ENCODE data around the gene PRDX6.
A peak's percentile ranks its signal among the peaks of the same experiment; 100 is the strongest.
"Not testable (repeated sequence)": the region's sequence is repeated elsewhere in the genome, so short reads cannot be mapped to it uniquely, and the experiment has no call there.

Gene PRDX6

GRCh38 chr1:173464185-173464584, 12.9 kb upstream of the PRDX6 start:
- not testable (repeated sequence) for DNase-seq (ENCODE audit: low spot score); FAIRE-seq

GRCh38 chr1:173467426-173467825, 9.7 kb upstream of the PRDX6 start:
- no peak for FAIRE-seq

GRCh38 chr1:173469656-173470055, 7.5 kb upstream of the PRDX6 start:
- FAIRE-seq (no peak), DNase-seq (ENCODE audit: low spot score) (no peak)

More at GRCh38 chr1:173467426-173467825, 9.7 kb upstream of the PRDX6 start:
- no peak for DNase-seq (ENCODE audit: low spot score)

GRCh38 chr1:173470608-173471007, 6.5 kb upstream of the PRDX6 start:
- DNase-seq (ENCODE audit: low spot score), result no peak
- FAIRE-seq, result no peak

GRCh38 chr1:173473599-173474011, 3.5 kb upstream of the PRDX6 start:
- FAIRE-seq (no peak), DNase-seq (ENCODE audit: low spot score) (peak; percentile 16)

- DNase-seq (ENCODE audit: low spot score), result no peak
Measured at GRCh38 chr1:173474097-173474779, 2.9 kb upstream of the PRDX6 start.

GRCh38 chr1:173474780-173475421, 2.2 kb upstream of the PRDX6 start:
- FAIRE-seq; DNase-seq (ENCODE audit: low spot score): not testable (repeated sequence)

More at GRCh38 chr1:173474097-173474779, 2.9 kb upstream of the PRDX6 start:
- no peak for FAIRE-seq

GRCh38 chr1:173475564-173476196, 1.5 kb upstream of the PRDX6 start:
- FAIRE-seq (no peak), DNase-seq (ENCODE audit: low spot score) (no peak)

GRCh38 chr1:173476197-173476664, 904 bp upstream of the PRDX6 start:
- no peak for FAIRE-seq

GRCh38 chr1:173476665-173477285, 360 bp upstream of the PRDX6 start:
- FAIRE-seq, result no peak
- DNase-seq (ENCODE audit: low spot score), result peak; percentile 96

More at GRCh38 chr1:173476197-173476664, 904 bp upstream of the PRDX6 start:
- no peak for DNase-seq (ENCODE audit: low spot score)

GRCh38 chr1:173478094-173478674, 1.0 kb downstream of the PRDX6 start:
- FAIRE-seq (no peak), DNase-seq (ENCODE audit: low spot score) (peak; percentile 35)

GRCh38 chr1:173479649-173480048, 2.5 kb downstream of the PRDX6 start:
- FAIRE-seq (no peak), DNase-seq (ENCODE audit: low spot score) (no peak)

GRCh38 chr1:173481195-173481772, 4.1 kb downstream of the PRDX6 start:
- no peak for DNase-seq (ENCODE audit: low spot score)
- FAIRE-seq, result no peak

- DNase-seq (ENCODE audit: low spot score) (no peak), FAIRE-seq (no peak)
Measured at GRCh38 chr1:173482683-173483082, 5.5 kb downstream of the PRDX6 start.

- FAIRE-seq, result no peak
Measured at GRCh38 chr1:173484276-173484675, 7.1 kb downstream of the PRDX6 start.

GRCh38 chr1:173485401-173485800, 8.3 kb downstream of the PRDX6 start:
- DNase-seq (ENCODE audit: low spot score) (no peak), FAIRE-seq (no peak)

More at GRCh38 chr1:173484276-173484675, 7.1 kb downstream of the PRDX6 start:
- no peak for DNase-seq (ENCODE audit: low spot score)

- FAIRE-seq, result no peak
- DNase-seq (ENCODE audit: low spot score), result no peak
Measured at GRCh38 chr1:173488001-173488400, 10.9 kb downstream of the PRDX6 start.

- DNase-seq (ENCODE audit: low spot score), result no peak
- FAIRE-seq, result no peak
Measured at GRCh38 chr1:173489149-173489600, 12.0 kb downstream of the PRDX6 start.

GRCh38 chr1:173489929-173490328, 12.8 kb downstream of the PRDX6 start:
- no peak for FAIRE-seq

GRCh38 chr1:173491508-173491907, 14.4 kb downstream of the PRDX6 start:
- no peak for DNase-seq (ENCODE audit: low spot score)
- FAIRE-seq, result no peak

More at GRCh38 chr1:173489929-173490328, 12.8 kb downstream of the PRDX6 start:
- DNase-seq (ENCODE audit: low spot score), result no peak

- not testable (repeated sequence) for FAIRE-seq; DNase-seq (ENCODE audit: low spot score)
Measured at GRCh38 chr1:173493125-173493524, 16.0 kb downstream of the PRDX6 start.

Data from urothelium cell line (cell line).